Memory B cell (primary cell): Measurements from ENCODE around the gene LHFPL6.

ENCODE experiments used
- ATAC-seq: fragments of 150-1000 bp; cut with Tn5 transposase; 2 replicates; pipeline ENCODE4 v1.10.0; 2021; ENCODE audit warnings: low read depth, mild to moderate bottlenecking, moderate library complexity
- DNase-seq, 2 donors: peaks; one replicate each; pipeline ENCODE4 v3.0.0; 2022; ENCODE audit warnings: low spot score in 2 of 2
- H3K27ac Mint-ChIP-seq: one replicate; pipeline ENCODE4 v1.8.0; 2022; ENCODE audit warnings: mild to moderate bottlenecking, moderate library complexity, mixed read lengths
- H3K27me3 Mint-ChIP-seq: one replicate; pipeline ENCODE4 v1.8.0; 2022; ENCODE audit warnings: mixed read lengths
- H3K36me3 Mint-ChIP-seq: one replicate; pipeline ENCODE4 v1.8.0; 2022; ENCODE audit warnings: mild to moderate bottlenecking, mixed read lengths
- H3K4me1 Mint-ChIP-seq: one replicate; pipeline ENCODE4 v1.8.0; 2022; ENCODE audit warnings: mixed read lengths
- H3K4me3 Mint-ChIP-seq: one replicate; pipeline ENCODE4 v1.8.0; 2022; ENCODE audit warnings: mild to moderate bottlenecking, moderate library complexity, mixed read lengths
- H3K9me3 Mint-ChIP-seq: one replicate; pipeline ENCODE4 v1.8.0; 2022; ENCODE audit warnings: mixed read lengths

The LHFPL6 gene

GRCh38 chr13:39556866-39557265, 46.1 kb downstream of the LHFPL6 start:
- no peak for ATAC-seq
- no peak overlapping the region for H3K27ac Mint-ChIP-seq
- no peak for DNase-seq
- peaks cover 6% of the 10 kb centered on the region for H3K27me3 Mint-ChIP-seq
- H3K9me3 Mint-ChIP-seq, result no peaks in the 10 kb centered on the region
- H3K4me3 Mint-ChIP-seq, result no peak overlapping the region
- H3K4me1 Mint-ChIP-seq, result no peaks in the 10 kb centered on the region
- no peaks in the 10 kb centered on the region for H3K36me3 Mint-ChIP-seq

GRCh38 chr13:39554371-39554770, 48.6 kb downstream of the LHFPL6 start:
- ATAC-seq, result no peak
- Mint-ChIP-seq H3K27ac (no peak overlapping the region), H3K9me3 (no peaks in the 10 kb centered on the region), H3K4me1 (no peaks in the 10 kb centered on the region), H3K36me3 (no peaks in the 10 kb centered on the region), H3K27me3 (peaks cover 1% of the 10 kb centered on the region), H3K4me3 (no peak overlapping the region)
- DNase-seq, result no peak

DNA sequence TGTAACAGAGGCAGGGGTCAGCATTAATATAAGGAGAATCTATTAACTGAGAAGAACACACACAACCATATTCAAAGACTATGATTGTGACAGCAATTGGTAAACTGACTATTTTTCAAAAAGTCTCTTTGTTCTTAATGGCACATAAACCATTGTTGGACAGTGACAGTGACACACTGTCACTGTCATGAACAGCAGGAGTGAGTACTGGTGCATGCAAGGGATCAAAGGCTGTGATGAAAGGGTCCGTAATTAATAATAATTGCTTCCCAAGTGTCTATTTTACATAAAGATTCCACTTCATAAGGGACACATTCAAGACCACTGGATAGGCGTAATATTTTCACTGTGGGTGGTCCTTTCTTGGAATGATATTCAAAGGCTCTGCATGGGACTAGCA, 50.7 kb downstream of the LHFPL6 start:
- H3K36me3 Mint-ChIP-seq, result no peaks in the 10 kb centered on the region
- no peak overlapping the region for H3K4me3 Mint-ChIP-seq

DNA sequence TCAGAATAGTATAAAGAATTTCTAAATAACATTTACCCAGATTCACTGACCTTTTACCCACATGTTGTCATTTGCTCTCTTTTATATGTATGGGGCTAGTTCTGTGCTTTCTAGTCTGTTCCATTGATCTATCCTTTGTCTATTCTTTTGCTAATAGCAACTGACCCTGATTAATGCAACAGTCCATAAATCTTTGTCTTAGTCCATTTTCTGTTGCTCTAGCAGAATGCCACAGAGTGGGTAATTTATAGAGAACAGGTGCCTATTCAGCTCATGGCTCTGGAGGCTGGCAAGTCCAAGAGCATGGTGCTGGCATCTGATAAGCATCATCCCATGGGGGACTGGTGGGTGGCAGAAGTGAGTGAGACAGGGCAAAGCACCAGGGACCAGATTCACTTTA, 52.1 kb downstream of the LHFPL6 start:
- H3K4me3 Mint-ChIP-seq, result no peak overlapping the region
- peaks cover 3% of the 10 kb centered on the region for H3K27me3 Mint-ChIP-seq
- no peaks in the 10 kb centered on the region for H3K4me1 Mint-ChIP-seq
- DNase-seq, result no peak
- H3K9me3 Mint-ChIP-seq, result no peaks in the 10 kb centered on the region
- no peak overlapping the region for H3K27ac Mint-ChIP-seq
- H3K36me3 Mint-ChIP-seq, result no peaks in the 10 kb centered on the region
- ATAC-seq, result no peak

More for the DNA sequence above, 50.7 kb downstream of the LHFPL6 start:
- ATAC-seq (no peak), DNase-seq (no peak)
- H3K27ac Mint-ChIP-seq, result no peak overlapping the region
- no peaks in the 10 kb centered on the region for H3K9me3 Mint-ChIP-seq
- peaks cover 1% of the 10 kb centered on the region for H3K27me3 Mint-ChIP-seq
- H3K4me1 Mint-ChIP-seq, result no peaks in the 10 kb centered on the region

DNA sequence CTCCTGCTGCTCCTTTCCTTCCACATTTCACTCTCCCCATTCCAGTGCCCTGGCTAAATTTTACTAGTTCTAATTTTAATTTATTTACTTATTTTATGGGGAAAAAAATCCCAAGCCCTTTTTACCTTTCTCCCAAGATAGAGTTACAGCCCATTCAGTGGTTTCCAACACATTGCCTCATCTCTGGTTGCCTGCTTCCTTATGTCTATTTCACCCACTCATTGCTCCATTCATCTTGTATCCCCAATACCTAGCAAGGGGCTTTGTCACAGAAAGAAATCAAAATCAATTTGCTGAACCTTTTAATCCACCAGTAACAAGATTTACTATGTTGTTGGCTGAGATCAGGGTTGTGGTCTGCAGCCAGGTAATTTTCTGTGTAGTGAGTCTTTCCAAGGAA, 55.9 kb downstream of the LHFPL6 start:
- no peak overlapping the region for H3K4me3 Mint-ChIP-seq
- no peak for ATAC-seq
- H3K27me3 Mint-ChIP-seq, result peaks cover 6% of the 10 kb centered on the region
- H3K4me1 Mint-ChIP-seq, result no peaks in the 10 kb centered on the region
- no peaks in the 10 kb centered on the region for H3K9me3 Mint-ChIP-seq
- DNase-seq, result no peak
- H3K36me3 Mint-ChIP-seq, result no peaks in the 10 kb centered on the region
- H3K27ac Mint-ChIP-seq, result no peak overlapping the region

DNA sequence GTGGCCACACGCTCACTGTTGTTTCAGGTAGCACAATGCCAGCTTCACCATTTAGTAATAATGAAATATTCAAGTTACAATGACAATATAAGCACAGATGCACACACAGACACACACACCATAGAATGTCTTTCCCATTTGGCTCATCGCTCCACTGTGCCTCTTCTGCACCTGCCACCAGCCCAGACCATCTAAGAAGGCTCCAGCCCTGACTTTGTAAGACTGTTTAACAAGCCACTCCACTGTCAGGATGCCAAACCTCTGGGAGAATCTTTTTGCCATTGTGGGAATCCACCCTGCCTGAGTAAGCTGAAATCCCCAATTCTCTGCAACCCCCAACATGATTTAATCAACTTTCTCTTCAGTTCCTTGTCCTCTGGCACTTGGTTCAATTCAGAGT, 60.6 kb downstream of the LHFPL6 start:
- Mint-ChIP-seq H3K4me3 (no peak overlapping the region), H3K27ac (no peak overlapping the region), H3K9me3 (no peaks in the 10 kb centered on the region), H3K4me1 (no peaks in the 10 kb centered on the region), H3K36me3 (no peaks in the 10 kb centered on the region), H3K27me3 (peaks cover 6% of the 10 kb centered on the region)
- no peak for ATAC-seq
- DNase-seq, result no peak

- no peaks in the 10 kb centered on the region for H3K4me1 Mint-ChIP-seq
- peaks cover 1% of the 10 kb centered on the region for H3K9me3 Mint-ChIP-seq
- ATAC-seq (no peak), DNase-seq (no peak)
- no peak overlapping the region for H3K27ac Mint-ChIP-seq
- H3K4me3 Mint-ChIP-seq, result no peak overlapping the region
- peaks cover 5% of the 10 kb centered on the region for H3K27me3 Mint-ChIP-seq
- H3K36me3 Mint-ChIP-seq, result no peaks in the 10 kb centered on the region
These were observed 61.9 kb downstream of the LHFPL6 start for GRCh38 chr13:39540929-39541605.

DNA sequence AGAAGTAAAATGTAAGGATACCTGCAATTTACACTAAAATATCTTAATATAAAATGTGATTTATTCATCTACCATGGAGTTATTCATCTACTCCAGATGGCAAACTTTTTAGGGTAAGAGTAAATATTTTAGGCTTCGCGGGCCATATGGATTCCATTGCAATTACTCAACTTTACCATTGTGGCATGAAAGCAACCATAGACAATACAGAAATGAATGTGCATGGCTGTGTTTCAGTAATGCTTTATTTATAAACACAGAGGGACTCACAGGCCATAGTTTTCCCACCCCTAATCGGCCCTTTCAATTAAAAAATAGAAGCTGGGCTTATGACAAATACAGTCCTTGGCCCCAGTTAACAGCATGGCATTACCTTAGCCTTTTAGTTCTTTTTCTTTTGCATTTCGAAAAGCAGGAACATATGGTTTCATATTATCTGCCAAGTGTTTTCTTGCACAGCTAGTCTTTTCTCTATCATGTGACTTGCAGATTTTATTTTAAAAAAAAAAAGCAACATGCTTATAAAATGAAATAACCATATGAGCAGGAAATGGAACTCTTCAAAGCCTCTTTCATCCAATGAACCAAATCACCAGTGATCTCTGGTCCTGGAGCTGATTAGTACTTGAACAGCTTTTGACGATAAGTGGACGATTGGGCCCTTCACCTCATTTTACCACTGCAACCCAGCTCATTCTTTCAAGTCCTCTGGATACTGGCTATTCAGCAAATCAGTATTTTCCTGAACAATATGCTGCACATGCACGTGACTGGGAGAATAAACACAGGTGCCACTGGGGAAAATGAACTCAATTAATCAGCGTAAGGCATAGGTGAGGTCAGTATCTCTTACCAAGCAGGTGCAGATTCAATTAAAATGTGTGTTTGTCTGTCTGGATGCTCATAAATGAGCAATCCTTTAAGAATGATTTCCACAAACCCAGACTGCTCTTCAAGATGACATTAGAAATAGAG, 63.9 kb downstream of the LHFPL6 start:
- Mint-ChIP-seq H3K36me3 (no peaks in the 10 kb centered on the region), H3K4me3 (no peak overlapping the region), H3K27ac (no peak overlapping the region), H3K4me1 (no peaks in the 10 kb centered on the region), H3K9me3 (peaks cover 1% of the 10 kb centered on the region), H3K27me3 (peaks cover 5% of the 10 kb centered on the region)
- DNase-seq (no peak), ATAC-seq (no peak)

DNA sequence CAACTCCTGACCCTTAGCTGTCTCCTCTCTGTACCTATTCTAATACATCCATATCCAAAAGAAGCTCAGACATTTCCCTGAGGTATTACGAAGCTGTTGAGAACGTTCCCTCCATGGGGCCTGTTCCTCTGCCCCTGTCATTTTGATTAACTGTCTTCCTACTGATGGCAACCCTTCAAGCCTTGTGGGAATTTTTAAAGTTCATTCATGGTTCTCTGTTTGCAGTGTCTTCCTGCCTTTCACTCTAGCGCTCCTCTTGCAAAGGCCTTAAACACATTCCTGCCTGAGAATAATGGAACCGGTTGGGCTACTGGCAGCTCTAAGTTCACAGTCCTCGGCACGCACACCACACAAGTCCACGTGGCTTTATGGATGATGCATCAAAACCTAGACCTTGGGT, 66.1 kb downstream of the LHFPL6 start:
- Mint-ChIP-seq H3K4me1 (no peaks in the 10 kb centered on the region), H3K9me3 (peaks cover 1% of the 10 kb centered on the region), H3K27me3 (peaks cover 1% of the 10 kb centered on the region), H3K27ac (no peak overlapping the region), H3K4me3 (no peak overlapping the region), H3K36me3 (no peaks in the 10 kb centered on the region)
- DNase-seq (no peak), ATAC-seq (no peak)

DNA sequence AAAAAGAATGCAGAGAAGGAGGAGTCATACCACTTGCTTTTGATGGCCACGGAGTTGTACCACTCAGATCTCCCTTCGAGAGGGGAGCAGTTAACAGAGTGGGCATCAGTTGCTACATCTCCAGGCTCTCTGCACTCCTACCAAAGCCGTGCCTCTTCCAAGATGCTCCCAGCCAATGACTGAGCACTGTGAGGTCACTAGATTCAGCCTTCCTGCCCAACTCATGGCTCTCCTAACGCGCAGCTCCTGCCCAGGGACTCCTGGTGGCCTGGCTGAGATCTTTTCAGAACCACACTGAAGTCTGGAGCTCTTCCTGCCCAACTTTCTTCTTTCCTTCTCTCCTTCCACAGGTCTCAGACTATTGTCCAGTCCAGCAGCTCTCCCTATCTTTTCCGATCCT, 66.7 kb downstream of the LHFPL6 start:
- H3K4me1 Mint-ChIP-seq, result no peaks in the 10 kb centered on the region
- DNase-seq, result no peak
- H3K27me3 Mint-ChIP-seq, result peaks cover 1% of the 10 kb centered on the region
- no peak for ATAC-seq
- no peaks in the 10 kb centered on the region for H3K36me3 Mint-ChIP-seq
- peaks cover 1% of the 10 kb centered on the region for H3K9me3 Mint-ChIP-seq
- H3K4me3 Mint-ChIP-seq, result no peak overlapping the region
- H3K27ac Mint-ChIP-seq, result no peak overlapping the region

DNA sequence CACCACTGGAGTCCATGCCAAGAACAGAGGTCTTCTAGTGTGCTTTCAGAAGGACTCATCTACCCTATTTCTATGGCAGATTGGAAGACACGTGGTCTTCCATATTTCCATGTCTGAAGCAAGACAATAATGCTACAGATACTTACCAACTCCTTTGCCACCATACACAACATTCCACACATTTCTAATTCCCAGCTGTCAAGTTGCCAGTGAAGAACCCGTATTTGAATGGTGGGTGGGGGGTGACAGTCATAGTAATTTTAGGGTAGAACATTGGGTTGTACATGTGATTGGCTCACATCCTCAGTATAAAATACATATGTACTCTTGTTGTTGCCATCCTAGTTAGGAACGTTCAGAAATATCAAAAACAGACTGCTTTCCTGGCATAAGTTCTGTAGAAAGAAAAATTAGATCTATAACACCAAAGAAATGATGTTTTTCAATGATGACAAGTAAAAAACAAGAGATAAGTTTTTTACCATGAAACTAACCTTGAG, 69.3 kb downstream of the LHFPL6 start:
- ATAC-seq, result no peak
- Mint-ChIP-seq H3K27me3 (peaks cover 1% of the 10 kb centered on the region), H3K4me3 (no peak overlapping the region), H3K27ac (no peak overlapping the region), H3K4me1 (no peaks in the 10 kb centered on the region), H3K9me3 (peaks cover 1% of the 10 kb centered on the region), H3K36me3 (no peaks in the 10 kb centered on the region)
- no peak for DNase-seq

DNA sequence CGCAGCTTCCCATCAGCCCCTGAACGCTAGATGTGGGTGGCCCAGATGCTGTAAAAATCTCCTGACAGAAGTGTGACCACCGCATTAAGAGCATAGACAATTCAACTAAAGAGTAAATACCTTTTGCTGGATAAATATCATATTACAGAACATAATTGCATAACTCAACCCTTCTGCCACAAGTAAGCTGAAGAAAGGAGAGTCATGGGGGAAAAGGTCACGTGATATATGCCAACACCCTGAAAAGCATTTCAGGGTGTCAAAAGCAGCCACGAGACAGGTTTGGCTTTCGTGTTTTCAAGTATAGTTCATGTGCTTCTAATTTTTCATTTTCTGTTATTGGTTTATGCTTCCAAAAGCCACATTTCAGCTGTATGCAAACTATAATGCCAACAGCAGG, 71.3 kb downstream of the LHFPL6 start:
- Mint-ChIP-seq H3K36me3 (no peaks in the 10 kb centered on the region), H3K27ac (no peak overlapping the region), H3K4me1 (no peaks in the 10 kb centered on the region), H3K4me3 (no peak overlapping the region), H3K9me3 (peaks cover 1% of the 10 kb centered on the region), H3K27me3 (peaks cover 1% of the 10 kb centered on the region)
- ATAC-seq, result no peak
- DNase-seq, result no peak

- Mint-ChIP-seq H3K4me1 (no peaks in the 10 kb centered on the region), H3K27ac (no peak overlapping the region), H3K4me3 (no peak overlapping the region), H3K9me3 (no peaks in the 10 kb centered on the region), H3K27me3 (no peaks in the 10 kb centered on the region), H3K36me3 (no peaks in the 10 kb centered on the region)
- no peak for ATAC-seq
- no peak for DNase-seq
These were observed 72.1 kb downstream of the LHFPL6 start for GRCh38 chr13:39530916-39531315.

GRCh38 chr13:39528661-39528980, 74.4 kb downstream of the LHFPL6 start:
- H3K4me1 Mint-ChIP-seq, result no peaks in the 10 kb centered on the region
- no peaks in the 10 kb centered on the region for H3K36me3 Mint-ChIP-seq
- no peak overlapping the region for H3K27ac Mint-ChIP-seq
- DNase-seq, result no peak
- ATAC-seq, result no peak
- no peaks in the 10 kb centered on the region for H3K9me3 Mint-ChIP-seq
- no peak overlapping the region for H3K4me3 Mint-ChIP-seq
- H3K27me3 Mint-ChIP-seq, result no peaks in the 10 kb centered on the region
